H1 (cell line): ENCODE results near the gene RFXANK. TPM values are rescaled to one million over a fixed set of nuclear protein-coding genes. Genes with fewer than 3 reads are reported as not detected.

Source experiments
- CTCF ChIA-PET: fragments of 300-600 bp; sonication (Branson Sonifier 250); formaldehyde crosslinking; loops from one replicate; lab custom pipeline; 2021; ENCODE audit not compliant: partially characterized antibody; lab: Charles Lee
- POLR2A ChIA-PET: fragments of 300-600 bp; sonication (Branson Sonifier 250); formaldehyde crosslinking; loops from one replicate; lab custom pipeline; 2021; ENCODE audit warnings: inconsistent platforms; ENCODE audit not compliant: partially characterized antibody; lab: Charles Lee
- DNase-seq, 2 experiments: peaks; one replicate each; pipeline versions ENCODE4 v3.0.0 to v3.0.0-alpha.2; 2010 to 2022; ENCODE audit warnings: low spot score in 2 of 2, low read depth in 1 of 2, mixed read lengths in 1 of 2
- FAIRE-seq: peaks from 2 replicates; lab custom pipeline; 2011; peaks lifted over from hg19 to GRCh38; lab: Jason Lieb, UNC
- H2AFZ ChIP-seq: 2 replicates; pipeline ENCODE4 v1.8.1; 2012; ENCODE audit warnings: low read length, inconsistent platforms
- H2AK5ac ChIP-seq: 2 replicates; pipeline ENCODE4 v1.6.1; 2013; ENCODE audit warnings: low read depth, low read length
- H2BK120ac ChIP-seq: replicated peaks from 2 replicates; pipeline ENCODE3; 2013; ENCODE audit warnings: low read depth, low read length, inconsistent platforms
- H2BK12ac ChIP-seq: 2 replicates; pipeline ENCODE4 v1.6.1; 2013; ENCODE audit warnings: low read depth, low read length
- H2BK15ac ChIP-seq: 2 replicates; pipeline ENCODE4 v1.6.1; 2013; ENCODE audit warnings: low read length
- H2BK20ac ChIP-seq: 2 replicates; pipeline ENCODE4 v1.6.1; 2013; ENCODE audit warnings: low read length
- H2BK5ac ChIP-seq: 2 replicates; pipeline ENCODE4 v1.6.1; 2013; ENCODE audit warnings: low read depth, low read length
- H3K14ac ChIP-seq: 2 replicates; pipeline ENCODE4 v1.6.1; 2013; ENCODE audit warnings: inconsistent platforms; ENCODE audit not compliant: insufficient read length
- H3K18ac ChIP-seq: 2 replicates; pipeline ENCODE4 v1.6.1; 2013; ENCODE audit warnings: low read length; ENCODE audit errors: extremely low read depth
- H3K23ac ChIP-seq: 2 replicates; pipeline ENCODE4 v1.6.1; 2013; ENCODE audit warnings: inconsistent platforms; ENCODE audit not compliant: insufficient read length
- H3K23me2 ChIP-seq: 2 replicates; pipeline ENCODE4 v1.6.1; 2013; ENCODE audit warnings: low read depth, low read length
- H3K27ac ChIP-seq: 2 replicates; pipeline ENCODE4 v1.6.1; 2011; ENCODE audit warnings: low read depth, low read length, inconsistent platforms
- H3K27me3 ChIP-seq, 4 experiments: replicated peaks in 1 of 4; 1 replicate in 1 of 4; 2 replicates in 3 of 4; pipeline versions ENCODE4 v1.6.1 to v1.8.1; 2011 to 2013; ENCODE audit warnings: low read length in 3 of 4, mild to moderate bottlenecking in 3 of 4, inconsistent platforms in 2 of 4, mixed read lengths in 2 of 4, moderate library complexity in 1 of 4; ENCODE audit not compliant: control insufficient read depth in 3 of 4, insufficient read depth in 3 of 4; ENCODE audit errors: extremely low read depth in 1 of 4
- H3K36me3 ChIP-seq, 4 experiments: 2 replicates each; pipeline versions ENCODE4 v1.6.1 to v1.8.1; 2011 to 2013; ENCODE audit warnings: mild to moderate bottlenecking in 4 of 4, low read length in 3 of 4, moderate library complexity in 2 of 4, control low read depth in 1 of 4, inconsistent platforms in 1 of 4; ENCODE audit not compliant: insufficient read depth in 4 of 4, control insufficient read depth in 2 of 4
- H3K4ac ChIP-seq: replicated peaks from 2 replicates; pipeline ENCODE3; 2013; ENCODE audit warnings: low read length, low read depth, mixed read lengths, inconsistent platforms; ENCODE audit not compliant: insufficient read length
- H3K4me1 ChIP-seq, 4 experiments: replicated peaks in 1 of 4; 1 replicate in 1 of 4; 2 replicates in 3 of 4; pipeline versions ENCODE4 v1.6.1 to v1.8.1; 2011 to 2013; ENCODE audit warnings: low read length in 3 of 4, inconsistent platforms in 2 of 4, mixed read lengths in 1 of 4; ENCODE audit not compliant: insufficient read depth in 4 of 4, control insufficient read depth in 3 of 4
- H3K4me2 ChIP-seq, 2 experiments: 2 replicates each; pipeline versions ENCODE4 v1.6.1 to v1.8.1; 2011 to 2013; ENCODE audit warnings: low read depth in 2 of 2, low read length in 2 of 2, control low read depth in 1 of 2, inconsistent platforms in 1 of 2, mild to moderate bottlenecking in 1 of 2; ENCODE audit not compliant: insufficient read depth in 1 of 2
- H3K4me3 ChIP-seq, 4 experiments: fragments of 200-600, 300-600 bp in 1 of 4; sonication (generic), shearing (Covaris generic), sonication (Bioruptor Twin) in 1 of 4; 2 replicates each; pipeline versions ENCODE4 v1.5.1 to v1.8.1; 2011 to 2016; ENCODE audit warnings: low read length in 4 of 4, low read depth in 3 of 4, control low read depth in 2 of 4, inconsistent platforms in 2 of 4, mild to moderate bottlenecking in 2 of 4, mixed read lengths in 1 of 4, moderate library complexity in 1 of 4; ENCODE audit not compliant: insufficient read depth in 2 of 4; ENCODE audit errors: extremely low read depth in 1 of 4
- H3K56ac ChIP-seq: replicated peaks from 2 replicates; pipeline ENCODE3; 2013; ENCODE audit warnings: low read depth, mild to moderate bottlenecking, mixed read lengths, low read length, inconsistent platforms; ENCODE audit not compliant: insufficient read length
- H3K79me1 ChIP-seq: 2 replicates; pipeline ENCODE4 v1.6.1; 2013; ENCODE audit warnings: low read depth, low read length, control low read depth
- H3K79me2 ChIP-seq, 2 experiments: 2 replicates each; pipeline versions ENCODE4 v1.6.1 to v1.8.1; 2012 to 2013; ENCODE audit warnings: low read length in 2 of 2, mild to moderate bottlenecking in 2 of 2, inconsistent platforms in 1 of 2; ENCODE audit not compliant: insufficient read depth in 2 of 2, control insufficient read depth in 1 of 2
- H3K9ac ChIP-seq, 4 experiments: replicated peaks in 1 of 4; 1 replicate in 1 of 4; 2 replicates in 3 of 4; pipeline versions ENCODE4 v1.6.1 to v1.8.1; 2011 to 2013; ENCODE audit warnings: low read depth in 3 of 4, low read length in 3 of 4, control low read depth in 2 of 4, mild to moderate bottlenecking in 2 of 4, moderate library complexity in 2 of 4, inconsistent platforms in 1 of 4; ENCODE audit errors: extremely low read depth in 1 of 4
- H3K9me3 ChIP-seq, 2 experiments: 2 replicates each; pipeline versions ENCODE4 v1.6.1 to v1.8.1; 2012 to 2013; ENCODE audit warnings: mild to moderate bottlenecking in 2 of 2, moderate library complexity in 2 of 2, control low read depth in 1 of 2, inconsistent platforms in 1 of 2, low read depth in 1 of 2, low read length in 1 of 2, mixed read lengths in 1 of 2; ENCODE audit not compliant: insufficient read depth in 2 of 2
- H4K20me1 ChIP-seq, 2 experiments: replicated peaks in 1 of 2; 2 replicates each; pipeline versions ENCODE3 to v1.8.1; 2011 to 2013; ENCODE audit warnings: inconsistent platforms in 2 of 2, low read length in 2 of 2, mild to moderate bottlenecking in 1 of 2; ENCODE audit not compliant: insufficient read depth in 2 of 2, control insufficient read depth in 1 of 2
- H4K5ac ChIP-seq: 2 replicates; pipeline ENCODE4 v1.6.1; 2013; ENCODE audit warnings: low read length, low read depth, mixed read lengths, inconsistent platforms; ENCODE audit not compliant: insufficient read length
- H4K8ac ChIP-seq: 2 replicates; pipeline ENCODE4 v1.8.0; 2013; ENCODE audit warnings: mild to moderate bottlenecking, moderate library complexity, low read length, inconsistent platforms; ENCODE audit not compliant: insufficient read depth; ENCODE audit errors: extremely low read depth
- H4K91ac ChIP-seq: replicated peaks from 2 replicates; pipeline ENCODE3; 2013; ENCODE audit warnings: low read length, mixed read lengths, inconsistent platforms; ENCODE audit not compliant: insufficient read length
- KDM1A ChIP-seq: fragments of 200-600, 300-600 bp; sonication (generic); IDR thresholded peaks from 2 replicates; pipeline ENCODE4 v1.7.1; 2016; ENCODE audit warnings: mild to moderate bottlenecking, low read length, borderline replicate concordance
- SAP30 ChIP-seq: fragments of 300-600 bp; sonication (generic); IDR thresholded peaks from 2 replicates; pipeline ENCODE4 v1.7.1; 2012; ENCODE audit warnings: low read length, moderate library complexity, mild to moderate bottlenecking, inconsistent platforms; ENCODE audit not compliant: insufficient read depth, insufficient replicate concordance
- SP1 ChIP-seq: IDR thresholded peaks from 2 replicates; pipeline ENCODE4 v1.6.1; 2011; ENCODE audit warnings: low read depth, low read length
- WGBS, 2 experiments: shearing (Covaris generic) in 1 of 2; methylation state at CpG; one replicate each; pipeline versions ENCODE4 v1.1.6 to v1.1.7; 2013 to 2015; ENCODE audit warnings: low lambda C conversion rate in 2 of 2, mixed read lengths in 2 of 2, inconsistent platforms in 1 of 2, low coverage in 1 of 2, missing lambda C conversion rate in 1 of 2; ENCODE audit not compliant: insufficient replicate concordance in 2 of 2, insufficient coverage in 1 of 2, insufficient read length in 1 of 2; ENCODE audit errors: extremely low coverage in 1 of 2, missing lambda C conversion rate in 1 of 2; 5-methylcytosine and 5-hydroxymethylcytosine counted together
- polyA plus RNA-seq, 7 experiments: library from polyadenylated mRNA; depleted of rRNA in 3 of 7; stranded (reverse) in 5 of 7; unstranded in 2 of 7; fragments of >200 nt in 5 of 7; fragments of 200-250 nt in 2 of 7; gene quantifications; 1 replicate in 5 of 7; 2 replicates in 1 of 7; 4 replicates in 1 of 7; pipeline versions ENCODE4 v1.2.1 to v1.2.3, GENCODE V29; 2011 to 2013; ENCODE audit warnings: missing spikeins in 2 of 7, mixed read lengths in 2 of 7
- total RNA-seq: library from RNA; stranded (reverse); fragmentation: NEBNext Ultra II Directional; extraction: Animal tissue kit (Norgen Biotek cat#: 25700); gene quantifications from 2 replicates; pipeline ENCODE4 v1.2.1, GENCODE V29; 2021

Gene RFXANK
- total and polyA plus RNA-seq, 2 of the 8 experiments (the other 6 are each of a cell fraction or from before 2014, with no cell fraction given): 72.9 to 87.5 TPM

DNA sequence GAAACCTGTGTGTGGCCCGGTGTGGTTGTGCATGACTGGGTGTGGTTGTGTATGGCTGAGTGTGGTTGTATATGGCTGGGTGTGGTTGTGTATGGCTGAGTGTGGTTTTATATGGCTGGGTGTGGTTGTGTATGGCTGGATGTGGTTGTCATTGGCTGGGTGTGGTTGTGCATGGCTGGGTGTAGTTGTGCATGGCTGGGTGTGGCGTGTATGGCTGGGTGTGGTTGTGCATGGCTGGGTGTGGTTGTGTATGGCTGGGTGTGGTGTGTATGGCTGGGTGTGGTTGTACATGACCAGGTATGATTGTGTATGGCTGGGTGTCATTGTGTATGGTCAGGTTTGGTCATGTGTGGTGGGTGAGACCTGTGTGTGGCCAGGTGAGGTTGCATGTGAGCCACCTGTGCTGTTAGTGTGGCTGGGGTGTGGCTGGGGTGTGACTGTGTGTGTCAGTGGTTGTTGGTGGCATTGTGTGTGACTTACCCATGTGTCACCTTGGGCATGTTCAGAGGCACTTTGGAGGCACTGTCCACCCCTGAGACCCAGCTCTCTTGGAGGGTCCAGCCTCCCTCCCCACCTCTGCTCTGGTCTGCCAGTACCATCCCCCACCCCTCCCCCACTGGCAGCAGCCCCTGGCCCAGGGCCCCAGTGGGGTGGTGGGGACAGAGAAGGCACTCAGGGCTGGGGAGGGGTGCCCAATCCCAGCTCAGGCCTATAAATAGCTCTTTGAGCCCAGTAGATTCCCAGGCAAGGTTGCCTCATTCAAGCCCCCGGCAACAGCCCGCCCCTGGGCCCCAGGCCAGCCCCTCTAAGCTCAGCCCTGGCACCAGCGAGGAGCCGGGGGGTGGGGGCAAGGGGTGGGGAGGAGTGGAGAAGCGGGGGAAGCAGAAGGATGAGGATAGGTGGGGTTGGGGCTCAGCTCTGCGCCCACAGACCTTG is 15.8 kb downstream of the RFXANK start:
- Histone ChIP-seq H2BK20ac (no peak overlapping the region), H3K23me2 (peaks cover 8% of the 10 kb centered on the region; the same call in 1 of the 2 replicates), H3K4me3 (no peak overlapping the region), H3K23ac (no peak overlapping the region), H3K79me1 (no peaks in the 10 kb centered on the region), H3K36me3 (no peaks in the 10 kb centered on the region), H2BK12ac (no peak overlapping the region), H2BK120ac (no peak overlapping the region), H4K8ac (no peak overlapping the region), H3K4ac (no peak overlapping the region), H3K9me3 (no peaks in the 10 kb centered on the region), H3K56ac (no peak overlapping the region), H2AK5ac (peak overlapping the region; percentile 65; the same call in 1 of the 2 replicates), H4K5ac (no peak overlapping the region), H2AFZ (no peak overlapping the region), H3K79me2 (no peaks in the 10 kb centered on the region), H3K4me1 (peaks cover 0 to 6% (median 4%) of the 10 kb centered on the region in 4 experiments; a peak in 5 of 7 replicates), H2BK15ac (no peak overlapping the region), H2BK5ac (no peak overlapping the region), H3K9ac (no peak overlapping the region), H3K18ac (no peak overlapping the region), H3K27me3 (peaks cover 7 to 60% (median 57%) of the 10 kb centered on the region in 4 experiments), H3K27ac (no peak overlapping the region), H3K4me2 (no peak overlapping the region), H4K20me1 (peaks cover 2 to 17% of the 10 kb centered on the region in 2 experiments), H4K91ac (no peak overlapping the region), H3K14ac (no peak overlapping the region)
- DNase-seq (no peak), FAIRE-seq (no peak)
- 82% methylated on average over 8 of the region's 8 CpGs; no CpG with 5 or more reads in 1 of the 2 experiments for WGBS, 2 experiments
- POLR2A ChIA-PET: interaction anchor here (1.0 to 1.4 kb wide), 2 partner anchors 22 to 111 kb away, joined by 3 read pairs; no protein-coding TSS in a partner anchor
- CTCF ChIA-PET: interaction anchor here (1.4 kb wide), 1 partner anchor 23 kb away, joined by 6 read pairs; no protein-coding TSS in a partner anchor
- TF ChIP-seq KDM1A (no peak), SP1 (no peak), SAP30 (no peak)
